GM21526 (cell line): ENCODE measurements around the gene DIP2C.

ENCODE experiments used
- ATAC-seq: cut with Tn5 transposase; IDR thresholded peaks from one replicate; pipeline ENCODE4 v1.9.1; 2021; ENCODE audit warnings: moderate library complexity; ENCODE audit not compliant: unreplicated experiment, low FRiP score

Gene DIP2C

GRCh38 chr10:239109-239508, 450.4 kb downstream of the DIP2C start:
- ATAC-seq, result no peak

- ATAC-seq, result no peak
These were observed 453.6 kb downstream of the DIP2C start for GRCh38 chr10:235915-236314.

- ATAC-seq, result no peak
These were observed 454.6 kb downstream of the DIP2C start for GRCh38 chr10:234708-235406.

DNA sequence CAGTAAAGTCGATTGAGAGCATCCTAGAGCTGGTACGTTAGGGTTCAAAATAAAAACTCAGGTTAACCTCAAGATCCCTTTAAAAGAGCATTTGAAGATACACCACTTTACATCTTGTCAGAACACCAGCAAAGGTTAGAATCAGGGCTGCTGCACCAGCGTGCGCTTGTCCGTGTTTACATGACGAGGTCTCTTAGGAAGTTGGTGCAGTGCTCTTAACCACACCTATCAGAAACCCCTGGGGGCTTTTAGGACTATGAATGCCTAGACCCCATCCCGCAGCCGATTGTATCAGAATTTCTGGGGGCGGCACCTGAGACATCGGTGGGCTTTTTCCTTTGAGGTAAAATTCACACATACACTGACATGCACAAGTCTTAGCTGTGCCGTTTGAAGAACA, 456.6 kb downstream of the DIP2C start:
- ATAC-seq, result no peak

- ATAC-seq, result no peak
These were observed 457.4 kb downstream of the DIP2C start for GRCh38 chr10:232061-232460.

DNA sequence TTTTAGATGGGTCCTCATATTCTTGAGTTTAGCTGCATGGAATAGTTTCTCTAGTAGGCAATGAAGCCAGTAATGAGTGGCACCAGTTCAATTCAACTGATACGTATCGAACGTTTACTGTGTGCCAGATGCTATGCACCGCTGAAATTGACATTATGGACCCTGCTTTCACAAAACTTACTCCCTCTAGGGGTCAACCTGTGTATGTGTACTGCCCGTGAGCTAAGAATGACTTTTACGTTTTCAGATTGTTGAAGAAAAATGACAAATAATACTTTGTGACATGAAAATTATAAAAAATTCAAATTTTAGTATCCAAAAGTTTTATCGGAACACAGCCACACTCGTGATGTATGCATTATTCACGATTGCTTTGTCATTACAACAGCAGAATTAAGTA, 458.7 kb downstream of the DIP2C start:
- ATAC-seq, result no peak

GRCh38 chr10:228366-228765, 461.1 kb downstream of the DIP2C start:
- ATAC-seq, result no peak

DNA sequence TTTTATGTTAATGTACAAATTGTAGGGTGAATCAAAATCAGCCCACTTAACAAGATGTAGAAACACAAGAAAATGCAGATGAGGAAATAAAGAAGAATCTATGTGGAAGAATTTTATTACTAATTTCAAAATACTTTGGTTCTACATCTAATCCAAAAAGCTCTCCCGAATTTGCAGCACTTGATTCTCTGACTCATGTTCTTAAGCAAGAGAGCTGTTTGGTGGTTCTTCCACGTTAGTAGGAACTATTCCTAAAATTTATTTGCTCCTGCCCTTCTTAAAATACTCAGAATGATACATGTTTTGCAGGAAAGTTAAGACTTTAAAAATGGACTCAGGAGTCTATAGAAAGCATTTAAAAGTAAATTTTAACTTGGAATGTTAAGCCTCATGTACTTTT, 462.5 kb downstream of the DIP2C start:
- no peak for ATAC-seq

DNA sequence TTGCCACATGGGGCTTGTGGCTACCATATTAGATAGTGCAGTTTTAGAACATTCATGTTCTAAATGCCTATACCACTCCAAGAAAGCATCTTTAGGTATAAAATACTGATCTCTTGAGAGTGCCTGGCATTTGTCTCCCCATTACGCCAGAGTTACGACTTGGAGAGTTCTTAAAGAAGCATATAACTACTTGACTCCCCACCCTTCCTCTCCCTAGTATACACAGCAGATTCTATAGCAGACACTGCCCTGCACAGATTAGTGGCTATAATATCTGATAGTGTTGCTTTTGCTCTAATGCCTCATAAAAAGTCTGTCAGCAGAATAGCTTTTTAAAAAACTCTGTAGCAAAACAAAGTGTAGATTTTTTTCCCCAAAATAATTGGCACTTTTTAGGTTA, 463.4 kb downstream of the DIP2C start:
- no peak for ATAC-seq

- peak; percentile 77 for ATAC-seq
These were observed 464.9 kb downstream of the DIP2C start for GRCh38 chr10:224571-224970.
